ENCODE measurements around the gene PTP4A2.
"Not testable (repeated sequence)": the region's sequence is repeated elsewhere in the genome, so short reads cannot be mapped to it uniquely, and the experiment has no call there.

PTP4A2 gene

DNA sequence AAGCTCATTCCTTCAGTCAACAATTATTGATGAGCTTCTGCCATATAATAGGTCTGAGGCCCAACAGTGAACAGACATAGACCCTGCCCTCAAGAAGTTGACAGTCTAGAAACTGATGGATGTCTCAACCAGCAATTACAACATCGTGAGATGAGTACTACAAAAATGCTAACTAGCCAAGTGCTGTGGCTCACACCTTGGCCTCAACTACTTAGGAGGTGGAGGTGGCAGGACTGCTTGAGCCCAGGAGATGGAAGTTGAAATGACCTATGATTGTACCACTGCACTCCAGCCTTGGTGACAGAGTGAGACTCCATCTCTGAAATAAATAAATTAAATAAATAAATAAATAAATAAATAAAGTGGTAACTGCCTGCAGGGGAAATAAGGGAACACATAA, 11.7 kb upstream of the PTP4A2 start:
- no peak overlapping the region for H3K4me3 ChIP-seq (ENCODE audit: low read depth in 1 of 5, low read length in 5 of 5)
- H3K4me1 ChIP-seq (ENCODE audit: control insufficient read depth in 5 of 5, insufficient read depth in 5 of 5, low read length in 5 of 5) = peaks cover 6 to 29% (median 24%) of the 10 kb centered on the region in 5 donors
- no peak overlapping the region for H3K27ac ChIP-seq (ENCODE audit: low read depth, low read length)
- no peaks in the 10 kb centered on the region for H3K27me3 ChIP-seq (ENCODE audit: control insufficient read depth in 5 of 5, insufficient read depth in 4 of 5, low read length in 5 of 5)
- H3K9me3 ChIP-seq (ENCODE audit: control insufficient read depth in 5 of 5, low read length in 5 of 5) = no peaks in the 10 kb centered on the region
- H3K9ac ChIP-seq (ENCODE audit: low read length in 5 of 5) = no peak overlapping the region
- H3K36me3 ChIP-seq (ENCODE audit: control insufficient read depth in 5 of 5, insufficient read depth in 5 of 5, low read length in 5 of 5) = no peaks in the 10 kb centered on the region

DNA sequence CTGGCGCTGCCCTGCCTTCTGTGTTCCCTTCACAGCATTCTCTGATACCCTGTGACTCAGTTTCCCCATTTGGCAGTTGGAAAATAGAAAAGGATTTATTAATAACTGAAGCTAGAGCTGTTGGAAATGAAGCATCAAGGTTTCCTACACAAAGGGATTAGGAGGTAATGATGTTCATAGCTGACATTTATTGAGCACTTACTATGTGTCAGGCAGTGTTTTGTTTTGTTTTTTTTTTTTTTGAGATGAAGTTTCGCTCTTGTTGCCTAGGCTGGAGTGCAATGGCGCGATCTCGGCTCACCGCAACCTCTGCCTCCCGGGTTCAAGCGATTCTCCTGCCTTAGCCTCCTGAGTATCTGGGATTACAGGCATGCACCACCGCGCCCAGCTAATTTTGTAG, 7.5 kb upstream of the PTP4A2 start:
- H3K36me3 ChIP-seq (ENCODE audit: control insufficient read depth in 5 of 5, insufficient read depth in 5 of 5, low read length in 5 of 5); H3K9me3 ChIP-seq (ENCODE audit: control insufficient read depth in 5 of 5, low read length in 5 of 5); H3K4me3 ChIP-seq (ENCODE audit: low read depth in 1 of 5, low read length in 5 of 5); H3K27me3 ChIP-seq (ENCODE audit: control insufficient read depth in 5 of 5, insufficient read depth in 4 of 5, low read length in 5 of 5); H3K9ac ChIP-seq (ENCODE audit: low read length in 5 of 5): not testable (repeated sequence)
- peaks cover 2 to 33% (median 29%) of the 10 kb centered on the region in 5 donors for H3K4me1 ChIP-seq (ENCODE audit: control insufficient read depth in 5 of 5, insufficient read depth in 5 of 5, low read length in 5 of 5)
- H3K27ac ChIP-seq (ENCODE audit: low read depth, low read length) = peak overlapping the region; percentile 99

DNA sequence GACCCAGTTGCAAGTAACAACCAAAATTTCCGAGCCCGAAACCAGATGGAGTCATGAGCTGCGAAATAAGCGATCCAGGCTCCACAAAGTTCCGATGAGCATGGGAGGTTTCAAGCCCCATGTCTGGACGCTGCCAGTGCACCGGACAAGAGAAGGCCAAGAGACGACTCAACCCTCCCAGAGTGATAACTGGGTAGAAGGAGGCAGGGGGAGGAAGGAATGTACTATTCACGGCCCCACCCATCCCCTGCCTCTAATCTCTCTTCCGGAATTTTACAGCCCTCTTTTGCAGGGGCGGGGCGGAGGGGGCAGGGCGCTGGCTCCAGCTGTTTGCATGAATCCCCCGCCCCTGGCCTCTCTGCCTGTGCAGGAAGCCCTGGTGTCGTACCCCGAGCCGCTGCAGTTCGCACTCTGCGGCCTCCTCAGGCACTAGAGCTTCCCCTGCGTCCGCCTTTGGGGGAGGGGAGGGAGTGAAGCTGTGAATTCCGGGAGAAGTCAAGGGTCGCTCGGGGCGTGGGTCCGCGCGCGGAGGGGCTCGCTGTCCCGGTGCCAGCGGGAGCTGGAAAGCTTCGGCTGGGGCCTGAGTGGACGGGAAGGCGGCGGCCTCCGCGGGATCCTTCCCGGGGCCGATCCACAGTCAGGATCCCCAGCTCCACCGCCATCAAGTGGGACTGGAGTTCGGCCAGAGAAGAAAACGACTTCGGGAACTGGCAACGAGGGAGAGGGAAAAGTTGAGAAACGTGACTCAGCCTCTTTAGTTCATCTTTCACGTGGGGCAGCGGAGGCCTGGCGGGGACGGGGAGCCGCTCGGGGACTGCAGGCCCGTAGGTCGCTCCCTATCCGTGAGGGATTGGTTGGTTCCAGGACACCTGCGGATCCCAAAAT, 6.3 kb upstream of the PTP4A2 start:
- no peaks in the 10 kb centered on the region for H3K27me3 ChIP-seq (ENCODE audit: control insufficient read depth in 5 of 5, insufficient read depth in 4 of 5, low read length in 5 of 5)
- peak overlapping the region; percentile 15 to 73 (median 50) for H3K4me3 ChIP-seq (ENCODE audit: low read depth in 1 of 5, low read length in 5 of 5)
- H3K27ac ChIP-seq (ENCODE audit: low read depth, low read length) = peak overlapping the region; percentile 99
- H3K36me3 ChIP-seq (ENCODE audit: control insufficient read depth in 5 of 5, insufficient read depth in 5 of 5, low read length in 5 of 5) = no peaks in the 10 kb centered on the region
- peaks cover 4 to 43% (median 38%) of the 10 kb centered on the region in 5 donors for H3K4me1 ChIP-seq (ENCODE audit: control insufficient read depth in 5 of 5, insufficient read depth in 5 of 5, low read length in 5 of 5)
- H3K9me3 ChIP-seq (ENCODE audit: control insufficient read depth in 5 of 5, low read length in 5 of 5) = no peaks in the 10 kb centered on the region
- H3K9ac ChIP-seq (ENCODE audit: low read length in 5 of 5) = peak overlapping the region; percentile 22 to 93 (median 92)

DNA sequence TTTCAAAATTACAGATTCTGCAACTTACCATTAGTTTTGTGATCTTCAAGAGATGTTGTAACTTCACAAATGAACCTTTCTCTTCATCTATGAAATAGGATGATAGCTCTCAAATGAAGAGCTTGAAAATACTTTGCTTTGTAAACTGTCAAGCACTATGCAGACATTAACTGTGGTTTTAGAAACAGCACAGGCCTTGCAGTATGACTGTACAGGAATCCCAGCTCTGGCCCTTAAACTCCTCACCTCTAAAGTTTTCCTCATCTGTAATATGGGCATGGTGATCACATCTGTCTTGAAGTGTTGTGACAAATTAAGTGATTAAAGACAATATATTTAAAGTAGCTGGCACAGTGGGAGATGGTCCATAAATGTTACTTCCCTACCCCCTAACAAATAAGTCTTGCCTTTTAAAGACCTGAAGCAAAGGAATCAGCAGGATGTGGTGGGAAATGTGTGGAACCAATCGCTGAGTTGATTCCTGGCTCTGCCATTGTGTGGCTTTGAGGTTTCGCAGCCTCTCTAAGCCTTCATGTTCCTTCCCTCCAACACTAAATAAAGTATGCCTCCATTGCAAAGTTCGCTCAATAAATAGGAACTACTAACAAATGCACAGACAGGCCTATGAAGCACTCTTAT, 5.5 kb upstream of the PTP4A2 start:
- Histone ChIP-seq H3K4me3 (ENCODE audit: low read depth in 1 of 5, low read length in 5 of 5) (peak overlapping the region in 4 of 5 donors; percentile 15 to 73 (median 52)), H3K9ac (ENCODE audit: low read length in 5 of 5) (peak overlapping the region in 4 of 5 donors; percentile 78 to 93 (median 92)), H3K27ac (ENCODE audit: low read depth, low read length) (peak overlapping the region; percentile 99), H3K36me3 (ENCODE audit: control insufficient read depth in 5 of 5, insufficient read depth in 5 of 5, low read length in 5 of 5) (no peaks in the 10 kb centered on the region), H3K27me3 (ENCODE audit: control insufficient read depth in 5 of 5, insufficient read depth in 4 of 5, low read length in 5 of 5) (no peaks in the 10 kb centered on the region), H3K4me1 (ENCODE audit: control insufficient read depth in 5 of 5, insufficient read depth in 5 of 5, low read length in 5 of 5) (peaks cover 4 to 49% (median 44%) of the 10 kb centered on the region in 5 donors), H3K9me3 (ENCODE audit: control insufficient read depth in 5 of 5, low read length in 5 of 5) (no peaks in the 10 kb centered on the region)

DNA sequence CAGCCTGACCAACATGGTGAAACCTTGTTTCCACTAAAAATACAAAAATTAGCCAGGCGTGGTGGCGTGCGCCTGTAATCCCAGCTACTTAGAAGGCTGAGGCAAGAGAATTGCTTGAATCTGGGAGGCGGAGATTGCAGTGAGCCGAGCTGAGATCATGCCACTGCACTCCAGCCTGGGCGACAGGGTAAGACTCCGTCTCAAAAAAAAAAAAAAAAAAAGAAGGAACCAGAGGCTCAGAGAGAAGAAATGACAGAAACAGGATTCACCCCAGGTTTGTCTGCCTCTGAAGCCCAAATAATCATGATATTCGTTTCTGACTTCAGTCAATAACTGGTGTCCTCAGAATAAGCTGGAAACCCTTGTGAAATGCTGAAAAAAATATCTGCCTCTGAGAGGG, 3.9 kb upstream of the PTP4A2 start:
- not testable (repeated sequence) for H3K9me3 ChIP-seq (ENCODE audit: control insufficient read depth in 5 of 5, low read length in 5 of 5); H3K4me3 ChIP-seq (ENCODE audit: low read depth in 1 of 5, low read length in 5 of 5); H3K36me3 ChIP-seq (ENCODE audit: control insufficient read depth in 5 of 5, insufficient read depth in 5 of 5, low read length in 5 of 5); H3K27me3 ChIP-seq (ENCODE audit: control insufficient read depth in 5 of 5, insufficient read depth in 4 of 5, low read length in 5 of 5)
- H3K27ac ChIP-seq (ENCODE audit: low read depth, low read length) = peak overlapping the region; percentile 99
- peaks cover 6 to 54% (median 47%) of the 10 kb centered on the region in 5 donors for H3K4me1 ChIP-seq (ENCODE audit: control insufficient read depth in 5 of 5, insufficient read depth in 5 of 5, low read length in 5 of 5)
- peak overlapping the region in 1 of 5 donors; percentile 9 for H3K9ac ChIP-seq (ENCODE audit: low read length in 5 of 5)

DNA sequence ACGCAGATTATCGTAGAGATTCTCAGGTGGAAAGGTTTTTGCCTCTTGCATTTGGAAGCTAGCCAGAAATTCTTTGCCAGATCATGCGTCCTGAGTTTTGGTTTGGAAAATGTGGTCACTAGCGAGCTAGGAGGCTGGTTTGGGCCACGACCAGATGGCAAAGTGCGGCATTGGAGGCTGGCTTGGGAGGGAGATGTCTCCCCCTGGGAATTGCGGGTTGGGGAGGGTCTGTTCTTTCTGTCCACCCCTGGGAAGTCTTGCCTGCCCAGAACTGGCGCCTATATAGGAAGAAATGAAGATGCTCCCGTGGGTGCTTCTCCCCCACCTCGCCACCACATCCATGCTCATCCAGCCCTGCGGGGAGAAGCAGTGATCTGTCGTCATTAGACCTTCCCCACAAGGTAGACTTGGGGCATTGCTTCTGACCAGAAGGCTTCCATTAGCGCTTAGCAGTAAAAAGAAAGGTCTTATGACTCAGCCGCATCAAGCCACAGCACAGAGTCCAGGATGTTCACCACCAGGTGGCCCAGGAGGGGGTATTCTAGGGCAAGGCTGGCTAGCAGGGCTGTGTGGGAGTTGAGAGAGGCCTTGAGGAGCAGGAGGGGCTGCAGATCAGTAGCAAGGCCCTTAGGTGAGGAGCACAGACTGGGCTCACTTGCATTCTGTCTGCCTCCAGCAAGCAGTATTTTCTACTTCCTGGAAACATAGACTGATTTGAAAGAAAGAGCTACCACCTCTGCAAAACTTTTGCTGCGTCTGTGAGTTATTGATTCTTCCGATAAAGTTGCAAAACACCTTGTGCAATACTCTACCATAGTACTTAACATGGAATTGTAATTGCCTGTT, 1.5 kb upstream of the PTP4A2 start:
- Histone ChIP-seq H3K4me1 (ENCODE audit: control insufficient read depth in 5 of 5, insufficient read depth in 5 of 5, low read length in 5 of 5) (peaks cover 10 to 68% (median 63%) of the 10 kb centered on the region in 5 donors), H3K36me3 (ENCODE audit: control insufficient read depth in 5 of 5, insufficient read depth in 5 of 5, low read length in 5 of 5) (no peaks in the 10 kb centered on the region), H3K9ac (ENCODE audit: low read length in 5 of 5) (peak overlapping the region in 2 of 5 donors; percentile 28 to 35), H3K9me3 (ENCODE audit: control insufficient read depth in 5 of 5, low read length in 5 of 5) (no peaks in the 10 kb centered on the region), H3K27me3 (ENCODE audit: control insufficient read depth in 5 of 5, insufficient read depth in 4 of 5, low read length in 5 of 5) (no peaks in the 10 kb centered on the region), H3K4me3 (ENCODE audit: low read depth in 1 of 5, low read length in 5 of 5) (no peak overlapping the region), H3K27ac (ENCODE audit: low read depth, low read length) (peak overlapping the region; percentile 94)

DNA sequence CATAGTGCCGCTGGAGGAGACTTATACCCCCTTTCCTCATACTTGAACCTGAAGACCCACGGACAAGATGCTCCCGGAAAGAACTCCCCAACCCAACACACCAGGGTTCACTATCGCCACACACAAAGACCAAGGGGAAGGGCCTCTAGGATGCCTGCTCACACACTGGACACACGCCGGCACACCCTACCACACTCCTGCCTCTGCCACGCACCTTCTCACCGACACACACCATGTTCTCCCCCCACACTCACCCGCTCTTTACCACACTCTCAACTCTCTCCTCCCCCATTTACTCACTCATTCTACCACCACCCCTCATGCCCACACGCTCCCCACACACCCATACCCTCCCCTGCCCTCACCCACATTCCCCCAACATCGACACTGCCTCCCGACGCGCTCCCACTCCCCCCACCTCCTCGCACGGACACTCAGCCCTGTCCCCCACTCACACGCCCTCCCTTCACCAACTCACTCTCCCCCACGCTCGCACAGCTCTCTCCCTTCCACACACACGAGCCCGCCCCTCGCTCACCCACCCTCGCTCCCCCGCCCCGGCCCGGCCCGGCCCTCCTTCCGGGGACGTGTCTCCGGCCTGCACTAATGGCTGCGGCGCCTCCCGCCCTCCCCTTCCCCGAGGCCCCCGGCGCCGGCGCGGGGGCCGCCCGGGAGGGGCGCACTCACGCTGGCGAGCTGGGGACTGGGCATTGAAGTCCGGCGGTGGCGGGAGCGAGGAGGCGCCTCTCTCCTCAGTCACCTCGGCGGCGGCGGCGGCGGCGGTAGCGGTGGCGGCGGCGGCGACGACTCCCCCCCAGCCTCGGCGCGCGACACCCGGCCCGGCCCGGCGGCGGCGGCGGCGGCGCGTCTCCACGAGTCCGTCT, 626 bp downstream of the PTP4A2 start:
- H3K4me3 ChIP-seq (ENCODE audit: low read depth in 1 of 5, low read length in 5 of 5) = peak overlapping the region; percentile 78 to 100 (median 99)
- H3K9me3 ChIP-seq (ENCODE audit: control insufficient read depth in 5 of 5, low read length in 5 of 5) = no peaks in the 10 kb centered on the region
- H3K27me3 ChIP-seq (ENCODE audit: control insufficient read depth in 5 of 5, insufficient read depth in 4 of 5, low read length in 5 of 5) = no peaks in the 10 kb centered on the region
- peak overlapping the region; percentile 93 for H3K27ac ChIP-seq (ENCODE audit: low read depth, low read length)
- peaks cover 11 to 69% (median 65%) of the 10 kb centered on the region in 5 donors for H3K4me1 ChIP-seq (ENCODE audit: control insufficient read depth in 5 of 5, insufficient read depth in 5 of 5, low read length in 5 of 5)
- H3K9ac ChIP-seq (ENCODE audit: low read length in 5 of 5) = peak overlapping the region; percentile 90 to 99 (median 97)
- H3K36me3 ChIP-seq (ENCODE audit: control insufficient read depth in 5 of 5, insufficient read depth in 5 of 5, low read length in 5 of 5) = no peaks in the 10 kb centered on the region

DNA sequence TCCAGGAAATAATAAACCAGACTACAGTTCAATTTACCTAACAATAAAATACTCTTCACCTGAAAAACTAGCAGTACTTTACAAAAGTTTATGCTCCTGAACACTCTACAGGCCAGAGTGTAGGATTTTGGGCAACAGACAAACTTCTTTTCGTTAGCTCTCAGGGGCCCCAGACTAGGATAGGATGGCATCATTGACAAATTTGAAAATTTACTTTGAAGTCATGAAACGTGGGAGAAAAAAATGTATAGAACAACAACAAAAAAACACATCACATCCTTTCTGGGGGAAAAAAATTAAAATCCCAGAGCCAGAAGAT, 1.2 kb downstream of the PTP4A2 start:
- Histone ChIP-seq H3K4me3 (ENCODE audit: low read depth in 1 of 5, low read length in 5 of 5) (peak overlapping the region; percentile 78 to 100 (median 99)), H3K4me1 (ENCODE audit: control insufficient read depth in 5 of 5, insufficient read depth in 5 of 5, low read length in 5 of 5) (peaks cover 12 to 70% (median 66%) of the 10 kb centered on the region in 5 donors), H3K27ac (ENCODE audit: low read depth, low read length) (peak overlapping the region; percentile 93), H3K36me3 (ENCODE audit: control insufficient read depth in 5 of 5, insufficient read depth in 5 of 5, low read length in 5 of 5) (no peaks in the 10 kb centered on the region), H3K9me3 (ENCODE audit: control insufficient read depth in 5 of 5, low read length in 5 of 5) (no peaks in the 10 kb centered on the region), H3K9ac (ENCODE audit: low read length in 5 of 5) (peak overlapping the region; percentile 90 to 99 (median 97)), H3K27me3 (ENCODE audit: control insufficient read depth in 5 of 5, insufficient read depth in 4 of 5, low read length in 5 of 5) (no peaks in the 10 kb centered on the region)

DNA sequence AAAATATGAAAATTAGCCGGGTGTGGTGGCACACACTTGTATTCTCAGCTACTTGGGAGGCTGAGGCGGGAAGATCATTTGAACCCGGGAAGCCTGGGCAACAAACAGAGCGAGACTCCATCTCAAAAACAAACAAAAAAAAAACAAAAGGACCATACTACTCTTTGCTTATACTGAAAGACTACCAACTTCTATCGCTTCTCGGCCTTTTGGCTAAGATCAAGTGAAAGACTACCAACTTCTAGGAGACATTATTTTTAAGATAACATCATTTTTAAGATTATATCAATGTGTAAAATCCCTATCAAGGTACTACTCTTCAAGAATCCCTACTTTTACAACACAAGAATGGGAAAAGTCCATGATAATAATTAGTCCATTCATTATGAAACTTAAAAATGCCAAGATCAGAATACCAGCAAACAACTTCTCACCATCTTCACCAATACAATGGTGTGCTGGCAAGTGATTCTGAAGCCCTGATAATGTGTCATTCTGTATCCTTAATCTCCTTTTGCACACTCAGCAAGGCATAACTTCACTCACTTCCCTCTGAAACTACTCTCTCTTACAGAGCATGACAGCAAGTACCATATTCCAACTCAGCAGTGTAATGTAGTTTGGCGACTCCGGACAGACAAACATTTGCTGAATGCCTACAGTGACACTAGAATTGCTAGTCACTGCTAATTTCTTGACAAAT, 1.7 kb downstream of the PTP4A2 start:
- peak overlapping the region; percentile 90 to 99 (median 97) for H3K9ac ChIP-seq (ENCODE audit: low read length in 5 of 5)
- H3K27ac ChIP-seq (ENCODE audit: low read depth, low read length) = peak overlapping the region; percentile 93
- peaks cover 12 to 75% (median 68%) of the 10 kb centered on the region in 5 donors for H3K4me1 ChIP-seq (ENCODE audit: control insufficient read depth in 5 of 5, insufficient read depth in 5 of 5, low read length in 5 of 5)

More for the DNA sequence above, 1.7 kb downstream of the PTP4A2 start:
- Histone ChIP-seq H3K4me3 (ENCODE audit: low read depth in 1 of 5, low read length in 5 of 5) (peak overlapping the region; percentile 78 to 100 (median 99)), H3K27me3 (ENCODE audit: control insufficient read depth in 5 of 5, insufficient read depth in 4 of 5, low read length in 5 of 5) (no peaks in the 10 kb centered on the region), H3K36me3 (ENCODE audit: control insufficient read depth in 5 of 5, insufficient read depth in 5 of 5, low read length in 5 of 5) (no peaks in the 10 kb centered on the region), H3K9me3 (ENCODE audit: control insufficient read depth in 5 of 5, low read length in 5 of 5) (no peaks in the 10 kb centered on the region)
